NCI-H748 (cell line): ENCODE data around the gene SNTG2.
A peak's percentile ranks its signal among the peaks of the same experiment; 100 is the strongest.
"Not testable (repeated sequence)": the region's sequence is repeated elsewhere in the genome, so short reads cannot be mapped to it uniquely, and the experiment has no call there.

Experiments used
- DNase-seq: peaks from one replicate; lab custom pipeline; 2025; ENCODE audit not compliant: unreplicated experiment; lab: John Stamatoyannopoulos, UW

The SNTG2 gene

GRCh38 chr2:1400943-1401735, 450.5 kb downstream of the SNTG2 start:
- no peak for DNase-seq

- DNase-seq, result no peak
These were observed 451.4 kb downstream of the SNTG2 start for GRCh38 chr2:1402064-1402463.

- DNase-seq, result no peak
These were observed 452.9 kb downstream of the SNTG2 start for GRCh38 chr2:1403565-1403964.

GRCh38 chr2:1405124-1405523, 454.5 kb downstream of the SNTG2 start:
- no peak for DNase-seq

GRCh38 chr2:1405967-1406366, 455.3 kb downstream of the SNTG2 start:
- DNase-seq, result no peak

- DNase-seq, result no peak
These were observed 455.8 kb downstream of the SNTG2 start for GRCh38 chr2:1406434-1406833.

GRCh38 chr2:1407950-1408675, 457.5 kb downstream of the SNTG2 start:
- peak; percentile 6 for DNase-seq

- no peak for DNase-seq
These were observed 462.6 kb downstream of the SNTG2 start, which contains the start of gene TPO for GRCh38 chr2:1413156-1413710. TSS of gene TPO (plus strand) at chr2:1413463. CDS start at chr2:1414409, 946 bp downstream.

- DNase-seq, result no peak
These were observed 463.5 kb downstream of the SNTG2 start for GRCh38 chr2:1414121-1414520.

- DNase-seq, result not testable (repeated sequence)
These were observed 464.3 kb downstream of the SNTG2 start for GRCh38 chr2:1414901-1415300.

- no peak for DNase-seq
These were observed 464.9 kb downstream of the SNTG2 start for GRCh38 chr2:1415501-1415900.
